LNCaP clone FGC (cell line): ENCODE results near the gene PIGU.
"Not testable (repeated sequence)": the region's sequence is repeated elsewhere in the genome, so short reads cannot be mapped to it uniquely, and the experiment has no call there.

Experiments used
- DNase-seq: peaks from one replicate; pipeline ENCODE4 v3.0.0-alpha.2; 2011; ENCODE audit warnings: low read depth
- H3K4me3 ChIP-seq: 2 replicates; pipeline ENCODE4 v1.5.1; 2011; ENCODE audit warnings: mild to moderate bottlenecking, low read depth, low read length, control low read depth
- CTCF ChIP-seq: IDR thresholded peaks from 2 replicates; pipeline ENCODE4 v1.5.1; 2012; ENCODE audit warnings: mild to moderate bottlenecking; ENCODE audit not compliant: control insufficient read depth, insufficient read depth; ENCODE audit errors: extremely low read depth

Gene PIGU

DNA sequence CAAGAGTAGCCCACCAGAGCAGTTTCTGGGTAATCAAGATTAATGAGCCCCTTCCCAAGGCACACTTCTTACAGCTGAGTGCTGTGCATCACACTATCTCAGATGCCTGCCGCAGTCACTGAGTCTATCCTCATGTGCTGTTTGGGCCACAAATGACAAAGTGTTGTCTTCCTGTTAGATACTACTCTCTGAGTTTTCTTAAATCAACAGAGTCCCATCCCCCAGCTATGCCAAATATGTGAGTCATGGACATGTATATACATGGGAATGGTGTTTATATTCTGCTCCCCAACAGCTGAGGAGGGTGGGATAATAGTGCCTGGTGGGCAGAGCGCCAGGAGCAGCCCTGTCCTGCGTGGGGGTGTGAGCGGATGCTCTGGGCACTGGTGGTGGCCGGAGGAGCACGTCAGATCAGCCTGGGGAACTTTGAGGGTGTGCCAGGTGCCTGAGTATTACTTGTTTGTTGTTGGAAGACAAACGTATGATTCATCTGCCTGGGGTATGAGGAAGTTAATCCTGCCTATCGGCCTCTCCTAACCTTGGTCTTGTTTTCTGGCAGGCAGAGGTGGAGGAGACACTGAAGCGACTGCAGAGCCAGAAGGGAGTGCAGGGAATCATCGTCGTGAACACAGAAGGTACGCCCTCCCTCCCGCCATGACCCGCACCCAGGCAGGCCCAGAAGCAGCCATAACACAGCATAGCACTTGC, 151.0 kb downstream of the PIGU start:
- H3K4me3 ChIP-seq = peak overlapping the region; percentile 32

GRCh38 chr20:34525342-34525708, 151.6 kb downstream of the PIGU start:
- TF ChIP-seq CTCF = no peak
- H3K4me3 ChIP-seq = peak overlapping the region; percentile 32
- DNase-seq = no peak

More for the DNA sequence above, 151.0 kb downstream of the PIGU start:
- no peak for TF ChIP-seq CTCF
- peak; percentile 99 for DNase-seq

- no peak for TF ChIP-seq CTCF
- DNase-seq = no peak
- H3K4me3 ChIP-seq = no peak overlapping the region
Measured at GRCh38 chr20:34524426-34524825, 152.5 kb downstream of the PIGU start.

- DNase-seq = no peak
- peak; percentile 61 for TF ChIP-seq CTCF
- no peak overlapping the region for H3K4me3 ChIP-seq
Measured at GRCh38 chr20:34522969-34523871, 153.7 kb downstream of the PIGU start.

DNA sequence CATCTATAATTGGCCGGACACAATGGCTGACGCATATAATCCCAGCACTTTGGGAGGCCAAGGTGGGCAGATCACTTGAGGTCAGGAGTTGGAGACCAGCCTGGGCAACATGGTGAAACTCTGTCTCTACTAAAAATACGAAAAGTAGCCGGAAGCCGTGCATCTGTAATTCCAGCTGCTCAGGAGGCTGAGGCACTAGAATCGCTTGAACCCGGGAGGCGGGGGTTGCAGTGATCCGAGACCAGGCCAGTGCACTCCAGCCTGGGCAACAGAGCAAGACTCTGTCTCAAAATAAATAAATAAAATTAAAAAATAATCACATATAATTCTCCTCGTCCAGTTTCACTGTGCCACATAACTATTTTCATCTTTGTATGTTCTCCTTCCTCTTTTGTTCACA, 157.1 kb downstream of the PIGU start:
- not testable (repeated sequence) for H3K4me3 ChIP-seq, DNase-seq

- not testable (repeated sequence) for DNase-seq, H3K4me3 ChIP-seq
Measured at GRCh38 chr20:34518863-34519262, 158.0 kb downstream of the PIGU start.

GRCh38 chr20:34517114-34517505, 159.8 kb downstream of the PIGU start:
- peak overlapping the region; percentile 80 for H3K4me3 ChIP-seq
- no peak for DNase-seq
- TF ChIP-seq CTCF = no peak
